GM21515 (cell line): Measurements from ENCODE around the gene CASP3.
"Not testable (repeated sequence)": the region's sequence is repeated elsewhere in the genome, so short reads cannot be mapped to it uniquely, and the experiment has no call there.

ENCODE experiments used
- ATAC-seq: cut with Tn5 transposase; IDR thresholded peaks from one replicate; pipeline ENCODE4 v1.9.1; 2021; ENCODE audit not compliant: unreplicated experiment

Gene CASP3

GRCh38 chr4:184598753-184599491, 50.3 kb downstream of the CASP3 start:
- no peak for ATAC-seq

- ATAC-seq, result no peak
Measured at GRCh38 chr4:184596617-184597185, 52.5 kb downstream of the CASP3 start.

GRCh38 chr4:184596044-184596616, 53.1 kb downstream of the CASP3 start:
- ATAC-seq, result no peak

GRCh38 chr4:184595430-184595829, 53.8 kb downstream of the CASP3 start:
- no peak for ATAC-seq

- ATAC-seq, result no peak
Measured at GRCh38 chr4:184593461-184593860, 55.8 kb downstream of the CASP3 start.

GRCh38 chr4:184591747-184592270, 57.4 kb downstream of the CASP3 start:
- ATAC-seq, result not testable (repeated sequence)

GRCh38 chr4:184591070-184591677, 58.1 kb downstream of the CASP3 start:
- ATAC-seq, result no peak

- ATAC-seq, result no peak
Measured at GRCh38 chr4:184590196-184590595, 59.1 kb downstream of the CASP3 start.

GRCh38 chr4:184588893-184589292, 60.4 kb downstream of the CASP3 start:
- ATAC-seq, result no peak

- no peak for ATAC-seq
Measured at GRCh38 chr4:184587701-184588100, 61.5 kb downstream of the CASP3 start.

GRCh38 chr4:184587221-184587620, 62.0 kb downstream of the CASP3 start:
- ATAC-seq, result no peak

- peak; percentile 65 for ATAC-seq
Measured at GRCh38 chr4:184583738-184584502, 65.3 kb downstream of the CASP3 start.
